GM18526 (cell line): ENCODE measurements around the gene U2AF1L4.

Experiments used
- POLR2A ChIP-seq: IDR thresholded peaks from 3 replicates; pipeline ENCODE4 v1.6.1; 2011; ENCODE audit not compliant: insufficient read length; ENCODE audit errors: extremely low read depth

U2AF1L4 gene, protein sequence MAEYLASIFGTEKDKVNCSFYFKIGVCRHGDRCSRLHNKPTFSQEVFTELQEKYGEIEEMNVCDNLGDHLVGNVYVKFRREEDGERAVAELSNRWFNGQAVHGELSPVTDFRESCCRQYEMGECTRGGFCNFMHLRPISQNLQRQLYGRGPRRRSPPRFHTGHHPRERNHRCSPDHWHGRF

DNA sequence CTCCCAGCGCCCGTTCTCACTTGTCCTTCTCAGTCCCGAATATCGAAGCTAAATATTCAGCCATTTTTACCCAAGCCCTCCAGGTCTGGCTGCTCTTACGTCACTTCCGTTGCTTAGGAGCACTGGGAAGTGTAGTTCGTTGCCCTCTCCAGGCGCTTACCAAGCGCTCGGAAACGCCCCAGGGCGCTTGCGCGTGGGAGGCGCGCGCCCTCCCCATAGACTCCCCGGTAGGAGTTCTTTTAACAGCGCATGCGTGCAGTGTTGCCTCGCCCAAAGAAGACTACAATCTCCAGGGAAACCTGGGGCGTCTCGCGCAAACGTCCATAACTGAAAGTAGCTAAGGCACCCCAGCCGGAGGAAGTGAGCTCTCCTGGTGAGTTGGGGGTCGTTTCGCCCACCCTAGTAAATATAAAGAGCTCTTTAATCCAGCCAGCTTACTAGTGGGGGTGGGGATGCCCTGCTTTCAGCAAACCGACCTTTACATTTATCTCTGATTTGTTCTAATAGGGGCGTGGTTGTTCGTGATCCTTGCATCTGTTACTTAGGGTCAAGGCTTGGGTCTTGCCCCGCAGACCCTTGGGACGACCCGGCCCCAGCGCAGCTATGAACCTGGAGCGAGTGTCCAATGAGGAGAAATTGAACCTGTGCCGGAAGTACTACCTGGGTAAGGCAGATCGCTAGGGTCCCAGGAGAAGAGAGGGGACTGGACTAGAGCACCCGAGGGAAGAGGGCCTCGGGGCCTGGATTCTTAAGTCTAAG, at the start of gene U2AF1L4, which contains the start of gene PSENEN:
TSS of gene U2AF1L4 (minus strand) at position 91 of the 759 bp plus-strand sequence. CDS start at position 64, 27 bp downstream.
TSS of gene PSENEN (plus strand) at position 324 of the 759 bp plus-strand sequence. CDS start at position 604, 280 bp downstream.
- TF ChIP-seq POLR2A = peak; percentile 8

DNA sequence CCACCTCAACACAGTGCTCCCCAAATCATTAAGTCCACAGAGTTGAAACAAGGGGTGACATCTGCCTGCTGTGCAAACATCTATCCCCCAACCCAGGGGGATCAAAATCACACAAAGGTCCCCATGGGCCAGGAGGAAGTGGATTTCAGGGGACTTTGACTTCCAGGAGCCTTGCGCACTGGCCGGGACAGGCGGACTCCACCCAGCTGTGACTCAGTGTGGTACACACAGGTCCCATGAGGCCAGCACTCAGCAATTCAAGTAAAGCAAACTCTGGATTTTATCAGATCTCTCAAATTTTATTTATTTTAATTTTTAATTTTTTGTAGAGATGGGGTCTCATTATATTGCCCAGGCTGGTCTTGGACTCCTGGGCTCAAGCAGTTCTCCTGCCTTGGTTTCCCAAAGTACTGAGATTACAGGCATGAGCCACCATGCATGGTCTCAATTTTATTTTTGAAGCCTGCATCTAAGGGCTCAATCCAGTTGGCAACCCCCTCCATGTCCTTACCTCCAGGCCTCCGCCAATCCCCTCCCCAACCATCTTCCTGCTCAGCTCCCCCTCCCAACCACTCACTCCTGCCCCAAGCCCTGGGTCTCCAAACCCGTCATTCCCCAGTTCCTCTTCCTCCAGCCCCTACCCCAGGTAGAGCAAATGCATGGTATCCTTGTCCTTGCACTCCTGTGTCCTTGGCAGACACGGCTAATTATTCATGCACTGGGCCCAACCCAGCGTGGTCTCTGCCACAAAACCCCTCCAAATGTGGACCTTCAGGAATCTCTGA, 48.4 kb upstream of the U2AF1L4 start:
- no peak for TF ChIP-seq POLR2A

DNA sequence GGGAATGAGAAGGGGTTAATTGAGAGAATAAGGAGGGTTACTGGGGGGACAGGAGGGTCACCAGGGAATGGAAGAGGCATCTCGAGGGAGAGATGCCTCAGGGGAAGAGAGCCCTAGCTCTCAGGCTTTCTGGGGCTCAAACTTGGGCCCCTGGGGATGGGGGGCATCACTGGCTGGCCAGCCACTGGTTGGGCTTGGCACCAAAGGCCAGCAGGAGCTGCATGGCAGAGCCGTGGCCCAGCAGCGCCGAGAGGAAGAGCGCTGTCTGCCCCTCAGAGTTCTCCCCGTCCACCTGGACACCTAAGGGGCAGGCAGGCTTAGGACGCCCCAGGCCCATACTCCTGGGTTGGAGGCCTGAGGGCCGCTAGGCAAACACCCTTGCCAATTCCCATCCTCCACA, 47.7 kb upstream of the U2AF1L4 start:
- no peak for TF ChIP-seq POLR2A

DNA sequence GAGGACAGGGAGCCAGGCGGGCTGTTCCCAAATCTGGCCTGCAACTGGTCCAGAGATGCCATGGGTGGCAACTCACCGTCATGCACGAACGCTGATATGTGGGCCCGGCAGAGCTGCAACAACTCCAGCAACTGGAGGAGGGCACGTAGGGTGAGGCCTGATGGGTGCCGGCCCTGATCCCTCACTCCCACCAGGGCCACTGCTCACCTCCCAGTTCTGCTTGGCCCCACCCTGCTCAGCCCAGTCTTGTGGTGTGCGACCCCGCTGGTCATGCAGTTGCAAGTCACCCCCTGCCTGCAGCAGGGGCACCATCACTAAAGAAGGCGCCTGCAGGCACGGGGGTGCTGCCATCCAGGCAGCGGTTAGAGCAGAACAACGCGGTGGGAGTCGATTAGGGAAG, 47.1 kb upstream of the U2AF1L4 start:
- no peak for TF ChIP-seq POLR2A

DNA sequence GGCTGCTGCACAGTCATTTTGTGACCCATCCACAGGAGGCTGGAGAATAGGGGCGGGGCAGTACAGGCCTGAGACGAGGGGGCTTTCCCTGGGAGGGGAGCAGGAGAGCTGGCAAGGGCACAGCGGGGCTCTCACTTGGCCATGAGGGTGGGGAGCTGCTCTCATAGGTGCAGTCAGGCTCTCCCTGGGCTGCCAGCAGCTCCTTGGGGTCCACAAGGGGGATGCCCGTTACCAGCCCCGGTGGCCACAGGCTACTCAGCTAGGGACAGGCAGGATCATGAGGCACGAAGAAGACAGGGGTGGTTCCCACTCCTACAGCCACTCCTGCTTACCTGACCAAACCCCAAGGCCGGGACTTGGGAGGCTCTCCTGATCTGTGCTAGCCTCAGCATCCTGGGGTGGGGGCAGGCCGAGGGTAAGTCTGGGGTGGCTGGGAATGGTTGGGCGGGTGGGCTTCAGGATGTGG, 46.6 kb upstream of the U2AF1L4 start:
- no peak for TF ChIP-seq POLR2A

DNA sequence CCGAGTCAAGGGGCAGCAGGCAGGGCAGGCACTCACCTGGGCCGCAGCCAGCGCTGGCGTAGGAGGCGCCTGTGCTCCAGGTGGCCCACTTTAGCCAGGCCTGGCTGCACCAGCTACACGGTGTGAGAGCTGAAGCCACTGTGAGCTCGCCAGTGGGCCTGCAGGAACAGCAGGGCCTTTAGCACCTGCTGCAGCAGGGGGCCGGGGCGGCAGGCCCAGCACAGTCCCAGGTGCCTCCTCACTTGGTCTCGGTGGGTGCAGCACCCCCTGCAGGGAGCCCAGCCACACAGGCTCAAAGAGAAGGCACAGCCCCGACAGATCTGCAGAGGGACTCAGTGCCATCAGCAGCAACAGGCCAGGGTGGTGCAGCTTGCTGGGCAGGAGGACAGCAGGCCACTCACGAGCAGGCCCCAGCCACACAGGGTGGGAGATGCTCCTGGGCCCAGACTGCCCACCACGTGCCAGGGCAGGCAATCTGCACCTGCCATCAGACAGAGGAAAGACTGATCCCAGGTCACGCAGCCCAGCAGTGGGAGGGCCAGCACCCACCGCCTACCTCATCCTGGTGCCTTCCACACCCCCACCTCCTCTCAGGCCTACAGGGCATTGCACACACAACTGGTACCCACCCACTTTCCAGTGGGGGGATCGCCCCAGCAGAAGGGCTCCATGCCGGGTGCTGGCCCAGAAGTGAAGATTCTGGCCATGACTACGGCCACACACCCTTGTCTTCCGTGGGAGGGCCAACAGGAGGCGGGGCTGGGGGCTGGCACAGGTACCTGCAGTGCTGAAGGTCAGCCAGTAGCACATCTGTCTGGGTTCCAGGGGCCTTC, 46.0 kb upstream of the U2AF1L4 start:
- TF ChIP-seq POLR2A = no peak

DNA sequence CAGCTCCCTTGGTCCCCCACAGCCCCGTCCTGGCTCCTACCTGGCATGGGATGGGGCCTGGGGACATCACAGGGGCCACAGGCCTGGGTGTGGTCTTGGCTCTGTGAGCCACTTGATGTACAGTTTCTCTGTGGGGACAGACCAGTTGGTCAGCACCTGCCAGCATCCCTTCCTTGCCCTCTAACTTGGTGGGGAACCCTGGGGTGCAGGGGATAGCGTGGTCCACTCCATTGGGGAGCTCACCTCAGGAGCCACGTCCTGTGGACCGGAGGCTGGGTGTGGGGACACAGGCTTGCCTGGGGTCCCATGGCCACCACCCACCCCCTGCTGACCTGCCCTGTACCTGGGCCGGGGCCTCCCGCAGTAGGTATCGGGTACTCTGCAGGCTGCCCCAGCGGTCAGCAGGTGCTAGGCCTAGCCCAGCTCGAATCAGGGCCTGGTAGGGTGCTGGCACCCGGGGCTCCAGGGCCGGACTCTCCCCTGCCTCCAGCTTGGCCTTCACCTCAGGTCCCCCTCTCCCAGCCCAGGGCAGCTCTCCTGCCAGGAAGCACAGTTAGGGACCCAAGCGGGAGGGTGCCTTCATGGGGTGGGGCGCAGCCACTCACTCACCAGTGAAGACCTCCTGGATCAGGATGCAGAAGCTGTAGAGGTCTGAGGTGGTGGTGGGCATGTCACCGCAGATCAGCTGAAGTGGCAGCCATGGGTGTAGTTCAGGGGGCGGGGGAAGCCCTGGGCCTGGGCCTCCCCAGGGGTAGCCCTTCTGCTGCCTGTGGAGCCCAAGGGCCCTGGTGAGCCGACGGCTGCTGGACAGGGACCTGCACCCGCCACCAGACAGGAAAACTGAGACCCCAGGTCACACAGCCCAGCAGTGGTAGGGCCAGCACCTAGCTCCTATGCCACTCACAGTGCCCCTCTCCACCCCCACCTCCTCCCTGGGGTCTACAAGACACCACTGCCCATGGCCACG, 45.0 kb upstream of the U2AF1L4 start:
- no peak for TF ChIP-seq POLR2A

DNA sequence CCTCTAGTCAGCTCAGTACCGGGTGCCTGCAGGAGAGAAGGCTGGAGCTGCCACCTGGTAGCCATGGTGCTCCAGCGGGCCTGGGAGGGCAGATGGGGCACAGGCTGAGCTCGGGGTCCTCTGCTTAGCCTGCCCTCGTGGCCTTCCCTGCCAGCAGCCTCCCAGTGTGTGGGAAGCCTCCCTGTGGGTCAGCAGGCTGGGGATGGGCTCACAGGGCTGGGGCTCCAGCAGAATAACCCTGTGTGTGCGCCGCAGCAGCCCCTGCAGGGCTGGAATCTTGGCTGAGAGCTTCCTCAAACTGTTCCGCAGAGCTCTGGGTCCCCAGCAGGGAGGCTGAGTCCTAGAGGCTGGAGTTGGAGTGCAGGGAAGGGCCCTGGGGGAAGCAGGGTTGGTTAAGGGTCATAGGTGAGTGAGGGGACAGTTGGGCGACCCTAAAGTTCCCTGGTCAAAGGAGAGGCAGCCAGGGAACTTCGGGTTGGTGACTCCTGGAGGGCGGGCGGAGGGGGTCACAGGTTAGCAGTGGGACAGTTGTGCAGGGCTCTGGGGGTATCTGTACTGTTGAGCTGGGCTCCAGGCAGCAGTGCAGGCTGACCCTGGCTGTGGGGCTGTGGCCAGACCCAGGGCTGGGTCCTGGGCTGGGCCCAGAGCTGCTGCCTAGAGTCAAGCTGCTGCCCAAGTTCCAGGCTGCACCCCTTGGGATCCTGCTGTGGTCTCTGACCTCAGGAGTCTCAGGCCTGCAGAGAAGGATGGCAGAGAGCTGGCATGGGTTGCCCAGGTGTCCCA, 44.2 kb upstream of the U2AF1L4 start:
- TF ChIP-seq POLR2A = no peak

DNA sequence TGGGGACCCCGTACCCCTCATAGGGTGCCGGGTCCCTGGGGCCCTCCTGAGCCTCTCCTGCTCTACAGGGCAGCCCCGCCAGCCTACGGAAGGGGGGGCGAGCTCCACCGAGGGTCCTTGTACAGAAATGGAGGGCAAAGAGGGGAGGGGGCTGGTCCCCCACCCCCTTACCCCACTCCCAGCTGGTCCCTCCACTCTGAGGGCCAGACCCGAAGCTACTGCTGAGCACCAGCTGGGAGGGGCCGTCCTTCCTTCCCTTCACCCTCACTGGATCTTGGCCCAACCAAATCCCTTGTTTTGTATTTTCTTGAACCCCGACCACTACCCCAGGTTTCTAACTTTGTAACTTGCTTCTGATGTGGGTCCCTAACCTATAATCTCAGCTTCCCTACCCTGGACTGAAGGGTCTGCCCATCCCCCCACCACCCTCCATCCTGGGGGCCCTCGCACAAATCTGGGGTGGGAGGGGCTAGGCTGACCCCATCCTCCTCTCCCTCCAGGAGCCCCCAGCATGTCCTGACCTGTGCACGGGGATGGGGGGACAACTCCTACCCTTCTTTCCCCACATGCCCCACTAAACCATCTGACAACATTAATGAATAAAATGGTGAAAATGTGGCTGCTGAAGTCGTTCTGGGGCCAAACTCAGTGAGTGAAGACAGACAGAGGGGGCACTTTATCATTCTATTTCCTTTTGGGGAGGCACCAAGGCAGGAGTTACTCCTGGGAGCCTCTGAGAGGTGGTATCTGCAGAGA, 43.2 kb upstream of the U2AF1L4 start:
- no peak for TF ChIP-seq POLR2A

DNA sequence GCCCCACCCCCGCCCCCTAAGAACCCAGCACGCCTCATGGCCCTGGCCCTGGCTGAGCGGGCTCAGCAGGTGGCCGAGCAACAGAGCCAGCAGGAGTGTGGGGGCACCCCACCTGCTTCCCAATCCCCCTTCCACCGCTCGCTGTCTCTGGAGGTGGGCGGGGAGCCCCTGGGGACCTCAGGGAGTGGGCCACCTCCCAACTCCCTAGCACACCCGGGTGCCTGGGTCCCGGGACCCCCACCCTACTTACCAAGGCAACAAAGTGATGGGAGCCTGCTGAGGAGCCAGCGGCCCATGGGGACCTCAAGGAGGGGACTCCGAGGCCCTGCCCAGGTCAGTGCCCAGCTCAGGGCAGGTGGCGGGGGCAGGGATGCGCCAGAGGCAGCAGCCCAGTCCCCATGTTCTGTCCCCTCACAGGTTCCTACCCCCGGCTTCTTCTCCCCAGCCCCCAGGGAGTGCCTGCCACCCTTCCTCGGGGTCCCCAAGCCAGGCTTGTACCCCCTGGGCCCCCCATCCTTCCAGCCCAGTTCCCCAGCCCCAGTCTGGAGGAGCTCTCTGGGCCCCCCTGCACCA, 42.1 kb upstream of the U2AF1L4 start:
- TF ChIP-seq POLR2A = no peak

DNA sequence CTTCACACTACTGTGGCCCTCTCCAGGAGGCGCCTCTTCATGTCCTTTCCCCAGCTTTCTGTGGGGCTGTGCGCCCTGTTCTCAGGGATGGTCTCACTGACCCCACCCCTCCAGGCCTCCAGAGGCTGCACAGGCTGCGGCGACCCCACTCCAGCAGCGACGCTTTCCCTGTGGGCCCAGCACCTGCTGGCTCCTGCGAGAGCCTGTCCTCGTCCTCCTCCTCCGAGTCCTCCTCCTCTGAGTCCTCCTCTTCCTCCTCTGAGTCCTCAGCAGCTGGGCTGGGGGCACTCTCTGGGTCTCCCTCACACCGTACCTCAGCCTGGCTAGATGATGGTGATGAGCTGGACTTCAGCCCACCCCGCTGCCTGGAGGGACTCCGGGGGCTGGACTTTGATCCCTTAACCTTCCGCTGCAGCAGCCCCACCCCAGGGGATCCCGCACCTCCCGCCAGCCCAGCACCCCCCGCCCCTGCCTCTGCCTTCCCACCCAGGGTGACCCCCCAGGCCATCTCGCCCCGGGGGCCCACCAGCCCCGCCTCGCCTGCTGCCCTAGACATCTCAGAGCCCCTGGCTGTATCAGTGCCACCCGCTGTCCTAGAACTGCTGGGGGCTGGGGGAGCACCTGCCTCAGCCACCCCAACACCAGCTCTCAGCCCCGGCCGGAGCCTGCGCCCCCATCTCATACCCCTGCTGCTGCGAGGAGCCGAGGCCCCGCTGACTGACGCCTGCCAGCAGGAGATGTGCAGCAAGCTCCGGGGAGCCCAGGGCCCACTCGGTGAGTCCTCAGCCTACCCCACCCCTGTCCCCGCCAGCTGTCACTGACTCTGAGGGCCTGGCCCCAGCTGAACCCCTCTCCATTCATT, 41.3 kb upstream of the U2AF1L4 start:
- no peak for TF ChIP-seq POLR2A
